ENCODE results near the gene EPOP. TPM values are rescaled to one million over a fixed set of nuclear protein-coding genes. Genes with fewer than 3 reads are reported as not detected.
A peak's percentile ranks its signal among the peaks of the same experiment; 100 is the strongest.

Gene EPOP
- total and polyA plus RNA-seq, 2 of the 13 experiments (the other 11 are each of a cell fraction or from before 2014, with no cell fraction given): 14.7 to 37.8 TPM

GRCh38 chr17:38674014-38674748, 576 bp downstream of the EPOP start (continued):
- TF ChIP-seq ZNF512B (CRISPR knock-in tag; IDR thresholded peaks at IDR 0.05; ENCODE audit: borderline replicate concordance) (no peak), ZNF382 (CRISPR knock-in tag; IDR thresholded peaks at IDR 0.05; ENCODE audit: borderline replicate concordance) (no peak), NR2F6 (IDR thresholded peaks at IDR 0.05) (no peak), NR2F6 (CRISPR knock-in tag; IDR thresholded peaks at IDR 0.05) (no peak), BRD4 (CRISPR knock-in tag; IDR thresholded peaks at IDR 0.05) (no peak), ZNF784 (CRISPR knock-in tag; IDR thresholded peaks at IDR 0.05; ENCODE audit: borderline replicate concordance) (no peak), ZNF550 (CRISPR knock-in tag; IDR thresholded peaks at IDR 0.05; ENCODE audit: borderline replicate concordance) (no peak), ZNF691 (CRISPR knock-in tag; IDR thresholded peaks at IDR 0.05; ENCODE audit: borderline replicate concordance, low read depth) (no peak; the same call in 1 of the 2 replicates), ZNF781 (CRISPR knock-in tag; IDR thresholded peaks at IDR 0.05; ENCODE audit: borderline replicate concordance, not compliant biosample characterization) (no peak), CREM (IDR thresholded peaks at IDR 0.05) (no peak), CREM (CRISPR knock-in tag; IDR thresholded peaks at IDR 0.05) (no peak), AKAP8 (CRISPR knock-in tag; IDR thresholded peaks at IDR 0.05) (no peak), ZNF225 (CRISPR knock-in tag; IDR thresholded peaks at IDR 0.05) (no peak), PRDM4 (CRISPR knock-in tag; IDR thresholded peaks at IDR 0.05; ENCODE audit: borderline replicate concordance) (no peak), ZMYM4 (CRISPR knock-in tag; IDR thresholded peaks at IDR 0.05) (no peak), TAF15 (IDR thresholded peaks at IDR 0.05; ENCODE audit: low read depth, low read length, poor library complexity, severe bottlenecking) (no peak), ZNF296 (CRISPR knock-in tag; conservative IDR thresholded peaks at IDR 0.05) (no peak), DNMT1 (CRISPR knock-in tag; IDR thresholded peaks at IDR 0.05) (no peak; the same call in 1 of the 2 replicates), ZNF713 (CRISPR knock-in tag; IDR thresholded peaks at IDR 0.05) (no peak), REPIN1 (CRISPR knock-in tag; IDR thresholded peaks at IDR 0.05; ENCODE audit: borderline replicate concordance, low read depth) (no peak), FOXO1 (CRISPR knock-in tag; IDR thresholded peaks at IDR 0.05) (no peak), SCMH1 (CRISPR knock-in tag; IDR thresholded peaks at IDR 0.05; ENCODE audit: borderline replicate concordance) (no peak), NFYB (CRISPR knock-in tag; IDR thresholded peaks at IDR 0.05) (no peak), ZNF546 (CRISPR knock-in tag; conservative IDR thresholded peaks at IDR 0.05) (0 out of 2 replicates have a peak, but pooled peaks have one; percentile 35), ZNF274 (CRISPR knock-in tag; IDR thresholded peaks at IDR 0.05) (no peak)
